T-helper 2 cell treated with Interferon-gamma antibody and Interleukin-4, amounts not matched to agents 5 μg/mL and 100 μg/mL, for 36 hours (primary cell): Measurements from ENCODE around the gene CSTB.

Experiments
- DNase-seq: peaks from one replicate; pipeline ENCODE4 v3.0.0; 2021; ENCODE audit warnings: low spot score
- H3K27ac Mint-ChIP-seq: one replicate; pipeline ENCODE4 v1.8.0; 2021; ENCODE audit warnings: mild to moderate bottlenecking, mixed read lengths
- H3K27me3 Mint-ChIP-seq: one replicate; pipeline ENCODE4 v1.8.0; 2021; ENCODE audit warnings: low read depth, mixed read lengths
- H3K36me3 Mint-ChIP-seq: one replicate; pipeline ENCODE4 v1.8.0; 2021; ENCODE audit warnings: low read depth, mixed read lengths
- H3K4me1 Mint-ChIP-seq: one replicate; pipeline ENCODE4 v1.8.0; 2021; ENCODE audit warnings: low read depth, mixed read lengths
- H3K4me3 Mint-ChIP-seq: one replicate; pipeline ENCODE4 v1.8.0; 2022; ENCODE audit warnings: mild to moderate bottlenecking, moderate library complexity, mixed read lengths
- H3K9me3 Mint-ChIP-seq: one replicate; pipeline ENCODE4 v1.8.0; 2021; ENCODE audit warnings: mixed read lengths

Gene CSTB

GRCh38 chr21:43761886-43762285 lies 14.2 kb downstream of the CSTB start:
- DNase-seq: no peak
- no peaks in the 10 kb centered on the region for H3K9me3 Mint-ChIP-seq
- H3K4me1 Mint-ChIP-seq: no peaks in the 10 kb centered on the region
- peaks cover 12% of the 10 kb centered on the region for H3K36me3 Mint-ChIP-seq
- no peak overlapping the region for H3K4me3 Mint-ChIP-seq
- H3K27ac Mint-ChIP-seq: no peak overlapping the region
- H3K27me3 Mint-ChIP-seq: no peaks in the 10 kb centered on the region

DNA sequence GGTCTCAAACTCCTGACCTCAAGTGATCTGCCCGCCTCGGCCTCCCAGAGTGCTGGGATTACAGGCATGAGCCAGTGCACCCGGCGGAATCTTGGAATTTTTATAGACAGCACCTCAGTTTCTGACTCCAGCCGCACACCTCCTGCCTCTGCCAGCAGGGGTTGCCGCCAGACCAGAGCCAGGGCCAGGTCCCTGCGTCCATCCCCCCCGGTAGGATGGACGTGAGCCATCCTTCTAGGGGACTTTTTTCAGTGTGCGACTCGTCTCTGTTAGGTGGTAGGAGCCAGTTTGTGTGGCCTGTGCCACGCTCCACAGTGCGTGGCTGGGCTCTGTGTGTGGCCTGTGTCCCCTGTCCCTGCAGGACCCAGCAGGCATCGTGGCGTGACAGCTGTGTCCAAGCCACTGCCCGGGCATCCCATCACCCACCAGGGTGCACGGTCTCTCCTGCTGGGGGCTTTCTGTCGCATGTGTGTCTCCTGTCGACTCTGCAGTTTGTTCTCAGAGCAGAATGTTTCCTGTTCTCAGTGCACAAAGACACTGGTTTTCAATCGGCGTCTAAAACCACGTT lies 15.6 kb downstream of the CSTB start:
- Mint-ChIP-seq H3K4me1 (no peaks in the 10 kb centered on the region), H3K27me3 (no peaks in the 10 kb centered on the region), H3K36me3 (peaks cover 17% of the 10 kb centered on the region), H3K27ac (no peak overlapping the region), H3K4me3 (no peak overlapping the region), H3K9me3 (no peaks in the 10 kb centered on the region)
- DNase-seq: no peak

DNA sequence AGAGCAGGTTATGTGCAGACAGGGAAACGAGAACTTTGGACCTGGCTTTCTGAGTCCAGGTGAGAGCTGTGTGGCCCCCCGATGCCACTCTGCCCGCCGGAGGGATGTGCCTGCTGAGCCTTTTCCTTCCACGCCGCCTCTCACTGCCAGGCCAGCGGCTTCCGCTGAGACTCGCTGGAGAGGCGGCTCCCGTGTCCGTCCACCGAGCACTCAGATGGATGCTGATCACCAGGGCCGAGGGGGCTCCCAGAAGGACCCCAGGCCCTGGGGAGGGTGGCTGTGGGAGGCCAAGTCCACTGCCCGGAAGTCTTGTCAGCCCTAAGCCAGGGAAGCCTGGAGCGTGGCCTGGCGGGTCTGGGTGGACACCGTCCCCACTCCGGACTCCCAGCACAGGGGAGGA lies 16.5 kb downstream of the CSTB start:
- H3K36me3 Mint-ChIP-seq: peaks cover 22% of the 10 kb centered on the region

GRCh38 chr21:43758811-43759210 lies 17.3 kb downstream of the CSTB start:
- Mint-ChIP-seq H3K9me3 (no peaks in the 10 kb centered on the region), H3K4me3 (no peak overlapping the region), H3K27me3 (no peaks in the 10 kb centered on the region), H3K36me3 (peaks cover 29% of the 10 kb centered on the region), H3K4me1 (no peaks in the 10 kb centered on the region), H3K27ac (no peak overlapping the region)
- no peak for DNase-seq

More for the DNA sequence above, 16.5 kb downstream of the CSTB start:
- no peak overlapping the region for H3K27ac Mint-ChIP-seq
- H3K9me3 Mint-ChIP-seq: no peaks in the 10 kb centered on the region
- no peaks in the 10 kb centered on the region for H3K27me3 Mint-ChIP-seq
- DNase-seq: no peak
- H3K4me1 Mint-ChIP-seq: no peaks in the 10 kb centered on the region
- no peak overlapping the region for H3K4me3 Mint-ChIP-seq

DNA sequence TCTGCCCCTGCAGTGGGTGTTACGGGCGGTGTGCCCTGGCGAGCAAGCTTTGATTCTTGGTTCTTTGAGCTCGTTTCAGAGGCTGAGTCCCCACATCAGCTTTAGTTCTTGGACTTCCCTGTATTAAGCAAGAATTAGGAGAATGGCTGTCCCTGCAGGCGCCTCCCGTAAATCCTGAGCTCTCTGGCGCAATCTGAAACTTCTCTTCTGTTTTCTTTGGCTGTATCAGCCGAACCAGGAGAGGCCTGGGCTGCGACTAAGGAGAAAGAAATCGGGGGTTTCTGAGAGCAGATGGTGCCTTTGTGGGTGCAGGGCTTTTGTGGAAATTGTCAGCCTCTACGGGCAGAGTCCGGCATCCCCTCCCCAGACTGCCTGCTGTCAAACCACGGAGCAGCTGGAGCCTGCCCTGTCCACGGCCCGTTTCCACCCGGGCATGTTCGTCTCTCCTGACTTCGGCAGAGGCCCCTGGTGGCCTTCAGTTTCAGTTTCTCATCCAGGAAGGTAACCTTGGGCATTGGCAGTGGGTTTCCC lies 17.9 kb downstream of the CSTB start:
- DNase-seq: no peak
- H3K4me1 Mint-ChIP-seq: no peaks in the 10 kb centered on the region
- H3K27me3 Mint-ChIP-seq: no peaks in the 10 kb centered on the region
- no peak overlapping the region for H3K27ac Mint-ChIP-seq
- peaks cover 28% of the 10 kb centered on the region for H3K36me3 Mint-ChIP-seq
- no peak overlapping the region for H3K4me3 Mint-ChIP-seq
- H3K9me3 Mint-ChIP-seq: no peaks in the 10 kb centered on the region

DNA sequence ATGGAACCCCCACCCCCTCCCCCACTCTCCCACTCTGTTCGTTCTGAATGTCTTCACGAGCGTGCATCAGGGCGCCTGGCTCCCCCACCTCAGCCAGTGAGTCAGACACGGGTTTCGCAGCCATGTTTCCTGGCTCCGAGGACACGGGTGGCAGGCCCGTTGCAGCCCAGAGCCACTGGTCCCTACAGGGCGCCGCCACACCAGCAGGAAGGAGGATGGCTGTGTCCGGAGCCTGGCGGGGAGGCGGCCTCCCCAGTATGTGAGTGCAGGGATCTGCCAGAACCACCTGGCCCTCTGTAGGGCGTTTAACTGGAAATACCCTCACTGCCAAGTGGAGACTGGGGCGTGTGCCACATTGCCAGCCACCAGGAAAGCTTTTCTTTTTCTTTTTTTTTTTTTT lies 18.5 kb downstream of the CSTB start:
- H3K36me3 Mint-ChIP-seq: peaks cover 29% of the 10 kb centered on the region
- H3K9me3 Mint-ChIP-seq: no peaks in the 10 kb centered on the region
- no peaks in the 10 kb centered on the region for H3K27me3 Mint-ChIP-seq
- DNase-seq: no peak
- no peaks in the 10 kb centered on the region for H3K4me1 Mint-ChIP-seq
- H3K4me3 Mint-ChIP-seq: no peak overlapping the region
- no peak overlapping the region for H3K27ac Mint-ChIP-seq

- no peaks in the 10 kb centered on the region for H3K9me3 Mint-ChIP-seq
- H3K4me1 Mint-ChIP-seq: no peaks in the 10 kb centered on the region
- no peak overlapping the region for H3K4me3 Mint-ChIP-seq
- no peak for DNase-seq
- H3K36me3 Mint-ChIP-seq: peaks cover 30% of the 10 kb centered on the region
- no peaks in the 10 kb centered on the region for H3K27me3 Mint-ChIP-seq
- no peak overlapping the region for H3K27ac Mint-ChIP-seq
These were observed 20.1 kb downstream of the CSTB start for GRCh38 chr21:43755820-43756594.

GRCh38 chr21:43754948-43755781 lies 20.9 kb downstream of the CSTB start:
- DNase-seq: no peak
- no peaks in the 10 kb centered on the region for H3K9me3 Mint-ChIP-seq
- H3K36me3 Mint-ChIP-seq: peaks cover 36% of the 10 kb centered on the region
- no peaks in the 10 kb centered on the region for H3K4me1 Mint-ChIP-seq
- no peak overlapping the region for H3K27ac Mint-ChIP-seq
- no peak overlapping the region for H3K4me3 Mint-ChIP-seq
- no peaks in the 10 kb centered on the region for H3K27me3 Mint-ChIP-seq

DNA sequence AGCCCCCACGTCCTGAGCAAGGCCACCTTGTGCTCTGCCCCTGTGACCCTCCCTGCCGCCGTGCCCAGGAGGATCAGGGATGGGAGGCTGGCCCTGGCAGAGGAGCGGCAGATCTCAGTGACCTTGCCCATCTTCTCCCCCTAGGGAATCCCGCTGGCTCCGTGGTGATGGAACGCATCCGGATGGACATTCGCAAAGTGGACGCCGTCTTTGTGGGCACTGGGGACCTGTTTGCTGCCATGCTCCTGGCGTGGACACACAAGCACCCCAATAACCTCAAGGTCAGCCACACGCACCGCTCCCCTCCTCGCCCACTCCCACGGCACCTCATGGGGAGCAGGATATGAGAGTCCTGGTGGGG lies 22.7 kb downstream of the CSTB start:
- H3K27ac Mint-ChIP-seq: no peak overlapping the region
- H3K9me3 Mint-ChIP-seq: no peaks in the 10 kb centered on the region

DNA sequence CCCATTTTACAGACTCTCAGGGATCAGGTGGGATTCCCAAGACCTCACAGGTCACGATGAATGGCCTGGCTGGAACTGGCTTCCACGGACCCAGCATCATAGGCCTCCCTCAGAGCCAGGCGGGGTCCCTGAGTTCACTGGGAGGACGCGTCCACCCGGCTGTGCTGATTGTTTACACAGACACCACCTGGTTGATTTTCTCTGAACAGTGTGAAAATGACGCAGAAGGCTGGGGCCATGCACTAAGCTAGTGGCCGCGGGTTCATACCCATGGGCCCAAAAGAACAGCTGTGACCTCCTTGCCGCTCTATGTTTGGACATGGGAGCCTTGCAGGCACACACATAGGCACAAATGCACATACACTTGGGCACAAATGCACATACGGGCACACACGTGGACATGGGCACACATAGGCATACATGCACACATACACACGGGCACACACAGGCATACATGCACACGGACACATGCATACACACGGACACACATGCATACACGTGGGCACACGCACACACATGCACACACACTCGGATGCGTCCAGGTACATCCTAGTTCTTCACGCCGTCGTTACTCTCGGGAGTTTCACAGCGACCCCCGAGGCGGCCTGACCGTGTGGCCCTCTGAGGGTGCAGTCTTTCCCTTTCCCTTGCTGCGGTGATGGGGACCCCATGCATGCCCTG lies 23.2 kb downstream of the CSTB start:
- H3K27ac Mint-ChIP-seq: no peak overlapping the region
- H3K9me3 Mint-ChIP-seq: no peaks in the 10 kb centered on the region
- H3K4me3 Mint-ChIP-seq: no peak overlapping the region
- no peaks in the 10 kb centered on the region for H3K27me3 Mint-ChIP-seq
- H3K36me3 Mint-ChIP-seq: peaks cover 31% of the 10 kb centered on the region
- no peaks in the 10 kb centered on the region for H3K4me1 Mint-ChIP-seq
- DNase-seq: no peak

More for the DNA sequence above, 22.7 kb downstream of the CSTB start:
- no peak for DNase-seq
- no peaks in the 10 kb centered on the region for H3K27me3 Mint-ChIP-seq
- H3K4me1 Mint-ChIP-seq: no peaks in the 10 kb centered on the region
- H3K36me3 Mint-ChIP-seq: peaks cover 33% of the 10 kb centered on the region
- no peak overlapping the region for H3K4me3 Mint-ChIP-seq

- Mint-ChIP-seq H3K4me1 (no peaks in the 10 kb centered on the region), H3K4me3 (no peak overlapping the region), H3K27ac (no peak overlapping the region), H3K27me3 (no peaks in the 10 kb centered on the region), H3K36me3 (peaks cover 37% of the 10 kb centered on the region), H3K9me3 (no peaks in the 10 kb centered on the region)
- no peak for DNase-seq
These were observed 24.0 kb downstream of the CSTB start for GRCh38 chr21:43751955-43752591.

DNA sequence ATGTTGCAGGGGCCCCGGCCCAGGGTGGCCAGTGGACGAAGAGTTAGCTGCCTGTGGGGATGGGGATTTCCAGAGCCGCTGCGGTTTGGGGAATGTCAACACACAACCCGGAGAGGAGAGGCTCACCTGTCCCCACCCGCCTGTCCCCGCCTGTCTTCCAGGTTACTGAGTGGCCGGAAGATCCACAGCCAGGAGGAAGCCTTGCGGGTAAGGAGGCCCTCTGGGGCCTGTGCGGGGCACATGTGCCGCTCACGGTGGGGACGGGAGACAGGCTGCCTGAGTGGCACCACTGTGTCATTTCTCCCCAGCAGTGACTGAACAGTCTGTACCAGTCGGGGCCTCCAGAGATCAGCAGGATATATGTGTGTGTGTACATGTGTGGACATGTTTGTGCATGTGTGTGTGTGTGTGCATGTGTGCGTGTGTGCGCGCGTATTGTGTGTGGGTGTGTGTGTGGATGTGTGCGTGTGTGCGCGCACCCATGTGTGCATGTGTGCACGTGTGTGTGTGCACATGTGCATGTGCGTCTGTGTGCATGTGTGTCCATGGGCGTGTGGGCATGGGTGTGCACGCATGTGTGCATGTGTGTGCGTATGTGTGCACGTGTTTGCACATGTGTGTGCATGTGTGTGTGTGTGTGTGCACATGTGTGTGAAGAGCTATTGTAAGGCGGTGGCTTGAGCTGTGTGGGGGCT lies 25.6 kb downstream of the CSTB start:
- no peaks in the 10 kb centered on the region for H3K4me1 Mint-ChIP-seq
- no peaks in the 10 kb centered on the region for H3K9me3 Mint-ChIP-seq
- H3K4me3 Mint-ChIP-seq: no peak overlapping the region
- H3K36me3 Mint-ChIP-seq: peaks cover 38% of the 10 kb centered on the region
- no peak overlapping the region for H3K27ac Mint-ChIP-seq
- DNase-seq: no peak
- no peaks in the 10 kb centered on the region for H3K27me3 Mint-ChIP-seq
